B cell (primary cell): ENCODE data around the gene NKG7. TPM values are rescaled to one million over a fixed set of nuclear protein-coding genes. Genes with fewer than 3 reads are reported as not detected.

Experiments used
- ATAC-seq: fragments of 200-7000 bp; cut with Tn5 transposase; one replicate; pipeline ENCODE4 v1.10.0; 2021; ENCODE audit warnings: low read depth, mild to moderate bottlenecking, moderate number of reproducible peaks, moderate library complexity
- CTCF ChIA-PET: fragments of 350-600 bp; sonication (Branson Sonifier 250); formaldehyde crosslinking; loops from one replicate; lab custom pipeline; 2021; ENCODE audit warnings: antibody characterized with exemption, inconsistent platforms; lab: Charles Lee
- POLR2A ChIA-PET: fragments of 350-600 bp; sonication (Branson Sonifier 250); formaldehyde crosslinking; loops from one replicate; lab custom pipeline; 2021; ENCODE audit warnings: antibody characterized with exemption; lab: Charles Lee
- DNase-seq: peaks from one replicate; pipeline ENCODE4 v3.0.0; 2013
- H2AFZ ChIP-seq: 2 replicates; pipeline ENCODE4 v1.6.1; 2012; ENCODE audit warnings: mild to moderate bottlenecking, low read depth, low read length; ENCODE audit not compliant: insufficient read depth, poor library complexity, severe bottlenecking
- H3K27ac ChIP-seq, 2 donors: 1 replicate in 1 of 2; 2 replicates in 1 of 2; pipeline ENCODE4 v1.5.1; 2012 to 2013; ENCODE audit warnings: low read length in 2 of 2, mild to moderate bottlenecking in 2 of 2, moderate library complexity in 1 of 2
- H3K27me3 ChIP-seq, 4 experiments: fragments of 200-600 bp in 1 of 4; sonication (generic) in 1 of 4; replicated peaks in 1 of 4; 1 replicate in 2 of 4; 2 replicates in 2 of 4; pipeline versions ENCODE4 v1.6.1 to v1.7.0; 2013 to 2016; ENCODE audit warnings: low read length in 3 of 4, mild to moderate bottlenecking in 2 of 4, mixed read lengths in 1 of 4, moderate library complexity in 1 of 4; ENCODE audit not compliant: insufficient read depth in 4 of 4, control insufficient read depth in 3 of 4; ENCODE audit errors: control extremely low read depth in 1 of 4
- H3K36me3 ChIP-seq, 2 experiments: replicated peaks in 1 of 2; 1 replicate in 1 of 2; 2 replicates in 1 of 2; pipeline versions ENCODE4 v1.6.1 to v1.7.1; 2013; ENCODE audit warnings: low read length in 1 of 2; ENCODE audit not compliant: insufficient read depth in 2 of 2, control insufficient read depth in 1 of 2; ENCODE audit errors: control extremely low read depth in 1 of 2, extremely low read depth in 1 of 2
- H3K4me1 ChIP-seq, 2 donors: fragments of 200-600 bp in 1 of 2; sonication (generic) in 1 of 2; 1 replicate in 1 of 2; 2 replicates in 1 of 2; pipeline versions ENCODE4 v1.5.1 to v1.6.1; 2013 to 2017; ENCODE audit warnings: low read length in 2 of 2; ENCODE audit not compliant: control insufficient read depth in 2 of 2, insufficient read depth in 2 of 2
- H3K4me2 ChIP-seq: replicated peaks from 2 replicates; pipeline ENCODE3; 2012; ENCODE audit warnings: mild to moderate bottlenecking, low read depth, low read length; ENCODE audit not compliant: poor library complexity, severe bottlenecking
- H3K4me3 ChIP-seq, 5 experiments: fragments of 200-600 bp in 1 of 5; sonication (generic) in 1 of 5; 1 replicate in 3 of 5; 2 replicates in 2 of 5; pipeline versions ENCODE4 v1.5.1 to v1.7.0; 2011 to 2016; ENCODE audit warnings: low read length in 4 of 5, mild to moderate bottlenecking in 4 of 5, low read depth in 2 of 5, control low read depth in 1 of 5, moderate library complexity in 1 of 5; ENCODE audit not compliant: insufficient read depth in 1 of 5; ENCODE audit errors: control extremely low read depth in 1 of 5, extremely low read depth in 1 of 5
- H3K79me2 ChIP-seq: fragments of 200-600 bp; sonication (generic); one replicate; pipeline ENCODE4 v1.6.0; 2016; ENCODE audit warnings: low read length; ENCODE audit not compliant: control insufficient read depth, insufficient read depth
- H3K9ac ChIP-seq: fragments of 200-600 bp; sonication (generic); 2 replicates; pipeline ENCODE4 v1.6.1; 2017; ENCODE audit warnings: mild to moderate bottlenecking, low read length, moderate library complexity
- H3K9me3 ChIP-seq, 3 donors: one replicate each; pipeline versions ENCODE4 v1.6.1 to v1.7.1; 2013; ENCODE audit warnings: low read length in 2 of 3; ENCODE audit not compliant: control insufficient read depth in 2 of 3, insufficient read depth in 1 of 3; ENCODE audit errors: control extremely low read depth in 1 of 3
- H4K20me1 ChIP-seq: 2 replicates; pipeline ENCODE4 v1.6.0; 2012; ENCODE audit warnings: mild to moderate bottlenecking, low read length; ENCODE audit not compliant: insufficient read depth, control insufficient read depth, poor library complexity, severe bottlenecking
- H3K27ac Mint-ChIP-seq: one replicate; pipeline ENCODE4 v1.8.0; 2021; ENCODE audit warnings: mixed read lengths
- H3K27me3 Mint-ChIP-seq: one replicate; pipeline ENCODE4 v1.8.0; 2021; ENCODE audit warnings: mixed read lengths
- H3K4me1 Mint-ChIP-seq: one replicate; pipeline ENCODE4 v1.8.0; 2021; ENCODE audit warnings: mixed read lengths
- H3K4me3 Mint-ChIP-seq: one replicate; pipeline ENCODE4 v1.8.0; 2021; ENCODE audit warnings: mixed read lengths
- H3K9me3 Mint-ChIP-seq: one replicate; pipeline ENCODE4 v1.8.0; 2022; ENCODE audit warnings: mixed read lengths; ENCODE audit not compliant: insufficient read depth
- CTCF ChIP-seq: fragments of 200-600 bp; IDR thresholded peaks from one replicate; pipeline ENCODE4 v1.8.0; 2022; ENCODE audit warnings: antibody characterized with exemption, mild to moderate bottlenecking
- EZH2 ChIP-seq: IDR thresholded peaks from 2 replicates; pipeline ENCODE4 v1.6.1; 2012; ENCODE audit warnings: borderline replicate concordance, low read depth, mild to moderate bottlenecking, moderate library complexity, low read length; ENCODE audit not compliant: insufficient read depth, poor library complexity, severe bottlenecking
- WGBS: methylation state at CpG from one replicate; pipeline ENCODE4 v1.1.5; 2013; ENCODE audit warnings: missing lambda C conversion rate; ENCODE audit not compliant: insufficient coverage; 5-methylcytosine and 5-hydroxymethylcytosine counted together
- intact Hi-C: fragments of 100-400 bp; cut with micrococcal nuclease; formaldehyde crosslinking; loops from one replicate; pipeline ENCODE4 v1.10.0; 2022
- polyA plus RNA-seq: library from polyadenylated mRNA; depleted of rRNA; stranded (reverse); fragments of >200 nt; gene quantifications from 2 replicates; pipeline ENCODE4 v1.2.3, GENCODE V29; 2012
- total RNA-seq, 2 donors: library from RNA; stranded (reverse); fragments of 120-200 nt in 1 of 2; gene quantifications; 1 replicate in 1 of 2; 2 replicates in 1 of 2; pipeline versions ENCODE4 v1.2.3 to v1.2.4, GENCODE V29; 2013 to 2022

NKG7 gene
- total and polyA plus RNA-seq, 2 donors (not counting 1 experiment from before 2014, with no cell fraction given): 1.9 to 6.6 TPM

- H3K9me3 Mint-ChIP-seq: no peaks in the 10 kb centered on the region
- Histone ChIP-seq H3K9me3 (peaks cover 0 to 6% (median 0%) of the 10 kb centered on the region in 3 donors), H3K4me1 (peaks cover 15 to 35% of the 10 kb centered on the region in 2 donors), H3K36me3 (no peaks in the 10 kb centered on the region), H3K79me2 (no peaks in the 10 kb centered on the region), H3K9ac (no peak overlapping the region), H2AFZ (no peak overlapping the region), H3K27ac (no peak overlapping the region), H3K27me3 (no peaks in the 10 kb centered on the region), H4K20me1 (no peaks in the 10 kb centered on the region), H3K4me3 (no peak overlapping the region), H3K4me2 (peak overlapping the region; percentile 80)
- DNase-seq: peak; percentile 25
- intact Hi-C loops: loop anchor here (1.0 to 2.0 kb wide), 6 partner anchors 71 to 365 kb away; partner anchors contain the start of genes CTU1 and ZNF175
- 94% methylated on average over 17 of the region's 19 CpGs for WGBS
- ATAC-seq: no peak
- peak overlapping the region; percentile 97 for H3K4me3 Mint-ChIP-seq
- H3K27me3 Mint-ChIP-seq: no peaks in the 10 kb centered on the region
- H3K27ac Mint-ChIP-seq: peak overlapping the region; percentile 28
- TF ChIP-seq CTCF (no peak), EZH2 (no peak)
- ChIA-PET POLR2A (interaction anchor here (0.6 to 1.8 kb wide), 2 partner anchors 30 to 57 kb away, joined by 4 to 10 read pairs; no protein-coding TSS in a partner anchor), CTCF (interaction anchor here (0.7 to 7.0 kb wide), 14 partner anchors 24 to 440 kb away, joined by 3 to 70 read pairs (median 5); partner anchors contain the start of genes CLDND2 and SIGLEC10)
- peaks cover 30% of the 10 kb centered on the region for H3K4me1 Mint-ChIP-seq
These were observed 34.4 kb downstream of the NKG7 start for GRCh38 chr19:51337861-51338562.
